H1 (cell line): ENCODE measurements around the gene RBM19. TPM values are rescaled to one million over a fixed set of nuclear protein-coding genes. Genes with fewer than 3 reads are reported as not detected.

Experiments used
- CTCF ChIA-PET: fragments of 300-600 bp; sonication (Branson Sonifier 250); formaldehyde crosslinking; loops from one replicate; lab custom pipeline; 2021; ENCODE audit not compliant: partially characterized antibody; lab: Charles Lee
- POLR2A ChIA-PET: fragments of 300-600 bp; sonication (Branson Sonifier 250); formaldehyde crosslinking; loops from one replicate; lab custom pipeline; 2021; ENCODE audit warnings: inconsistent platforms; ENCODE audit not compliant: partially characterized antibody; lab: Charles Lee
- DNase-seq, 2 experiments: peaks; one replicate each; pipeline versions ENCODE4 v3.0.0 to v3.0.0-alpha.2; 2010 to 2022; ENCODE audit warnings: low spot score in 2 of 2, low read depth in 1 of 2, mixed read lengths in 1 of 2
- FAIRE-seq: peaks from 2 replicates; lab custom pipeline; 2011; peaks lifted over from hg19 to GRCh38; lab: Jason Lieb, UNC
- H2AFZ ChIP-seq: 2 replicates; pipeline ENCODE4 v1.8.1; 2012; ENCODE audit warnings: low read length, inconsistent platforms
- H2AK5ac ChIP-seq: 2 replicates; pipeline ENCODE4 v1.6.1; 2013; ENCODE audit warnings: low read depth, low read length
- H2BK120ac ChIP-seq: replicated peaks from 2 replicates; pipeline ENCODE3; 2013; ENCODE audit warnings: low read depth, low read length, inconsistent platforms
- H2BK12ac ChIP-seq: 2 replicates; pipeline ENCODE4 v1.6.1; 2013; ENCODE audit warnings: low read depth, low read length
- H2BK15ac ChIP-seq: 2 replicates; pipeline ENCODE4 v1.6.1; 2013; ENCODE audit warnings: low read length
- H2BK20ac ChIP-seq: 2 replicates; pipeline ENCODE4 v1.6.1; 2013; ENCODE audit warnings: low read length
- H2BK5ac ChIP-seq: 2 replicates; pipeline ENCODE4 v1.6.1; 2013; ENCODE audit warnings: low read depth, low read length
- H3K14ac ChIP-seq: 2 replicates; pipeline ENCODE4 v1.6.1; 2013; ENCODE audit warnings: inconsistent platforms; ENCODE audit not compliant: insufficient read length
- H3K18ac ChIP-seq: 2 replicates; pipeline ENCODE4 v1.6.1; 2013; ENCODE audit warnings: low read length; ENCODE audit errors: extremely low read depth
- H3K23ac ChIP-seq: 2 replicates; pipeline ENCODE4 v1.6.1; 2013; ENCODE audit warnings: inconsistent platforms; ENCODE audit not compliant: insufficient read length
- H3K23me2 ChIP-seq: 2 replicates; pipeline ENCODE4 v1.6.1; 2013; ENCODE audit warnings: low read depth, low read length
- H3K27ac ChIP-seq: 2 replicates; pipeline ENCODE4 v1.6.1; 2011; ENCODE audit warnings: low read depth, low read length, inconsistent platforms
- H3K27me3 ChIP-seq, 4 experiments: replicated peaks in 1 of 4; 1 replicate in 1 of 4; 2 replicates in 3 of 4; pipeline versions ENCODE4 v1.6.1 to v1.8.1; 2011 to 2013; ENCODE audit warnings: low read length in 3 of 4, mild to moderate bottlenecking in 3 of 4, inconsistent platforms in 2 of 4, mixed read lengths in 2 of 4, moderate library complexity in 1 of 4; ENCODE audit not compliant: control insufficient read depth in 3 of 4, insufficient read depth in 3 of 4; ENCODE audit errors: extremely low read depth in 1 of 4
- H3K36me3 ChIP-seq, 4 experiments: 2 replicates each; pipeline versions ENCODE4 v1.6.1 to v1.8.1; 2011 to 2013; ENCODE audit warnings: mild to moderate bottlenecking in 4 of 4, low read length in 3 of 4, moderate library complexity in 2 of 4, control low read depth in 1 of 4, inconsistent platforms in 1 of 4; ENCODE audit not compliant: insufficient read depth in 4 of 4, control insufficient read depth in 2 of 4
- H3K4ac ChIP-seq: replicated peaks from 2 replicates; pipeline ENCODE3; 2013; ENCODE audit warnings: low read length, low read depth, mixed read lengths, inconsistent platforms; ENCODE audit not compliant: insufficient read length
- H3K4me1 ChIP-seq, 4 experiments: replicated peaks in 1 of 4; 1 replicate in 1 of 4; 2 replicates in 3 of 4; pipeline versions ENCODE4 v1.6.1 to v1.8.1; 2011 to 2013; ENCODE audit warnings: low read length in 3 of 4, inconsistent platforms in 2 of 4, mixed read lengths in 1 of 4; ENCODE audit not compliant: insufficient read depth in 4 of 4, control insufficient read depth in 3 of 4
- H3K4me2 ChIP-seq, 2 experiments: 2 replicates each; pipeline versions ENCODE4 v1.6.1 to v1.8.1; 2011 to 2013; ENCODE audit warnings: low read depth in 2 of 2, low read length in 2 of 2, control low read depth in 1 of 2, inconsistent platforms in 1 of 2, mild to moderate bottlenecking in 1 of 2; ENCODE audit not compliant: insufficient read depth in 1 of 2
- H3K4me3 ChIP-seq, 4 experiments: fragments of 200-600, 300-600 bp in 1 of 4; sonication (generic), shearing (Covaris generic), sonication (Bioruptor Twin) in 1 of 4; 2 replicates each; pipeline versions ENCODE4 v1.5.1 to v1.8.1; 2011 to 2016; ENCODE audit warnings: low read length in 4 of 4, low read depth in 3 of 4, control low read depth in 2 of 4, inconsistent platforms in 2 of 4, mild to moderate bottlenecking in 2 of 4, mixed read lengths in 1 of 4, moderate library complexity in 1 of 4; ENCODE audit not compliant: insufficient read depth in 2 of 4; ENCODE audit errors: extremely low read depth in 1 of 4
- H3K56ac ChIP-seq: replicated peaks from 2 replicates; pipeline ENCODE3; 2013; ENCODE audit warnings: low read depth, mild to moderate bottlenecking, mixed read lengths, low read length, inconsistent platforms; ENCODE audit not compliant: insufficient read length
- H3K79me1 ChIP-seq: 2 replicates; pipeline ENCODE4 v1.6.1; 2013; ENCODE audit warnings: low read depth, low read length, control low read depth
- H3K79me2 ChIP-seq, 2 experiments: 2 replicates each; pipeline versions ENCODE4 v1.6.1 to v1.8.1; 2012 to 2013; ENCODE audit warnings: low read length in 2 of 2, mild to moderate bottlenecking in 2 of 2, inconsistent platforms in 1 of 2; ENCODE audit not compliant: insufficient read depth in 2 of 2, control insufficient read depth in 1 of 2
- H3K9ac ChIP-seq, 4 experiments: replicated peaks in 1 of 4; 1 replicate in 1 of 4; 2 replicates in 3 of 4; pipeline versions ENCODE4 v1.6.1 to v1.8.1; 2011 to 2013; ENCODE audit warnings: low read depth in 3 of 4, low read length in 3 of 4, control low read depth in 2 of 4, mild to moderate bottlenecking in 2 of 4, moderate library complexity in 2 of 4, inconsistent platforms in 1 of 4; ENCODE audit errors: extremely low read depth in 1 of 4
- H3K9me3 ChIP-seq, 2 experiments: 2 replicates each; pipeline versions ENCODE4 v1.6.1 to v1.8.1; 2012 to 2013; ENCODE audit warnings: mild to moderate bottlenecking in 2 of 2, moderate library complexity in 2 of 2, control low read depth in 1 of 2, inconsistent platforms in 1 of 2, low read depth in 1 of 2, low read length in 1 of 2, mixed read lengths in 1 of 2; ENCODE audit not compliant: insufficient read depth in 2 of 2
- H4K20me1 ChIP-seq, 2 experiments: replicated peaks in 1 of 2; 2 replicates each; pipeline versions ENCODE3 to v1.8.1; 2011 to 2013; ENCODE audit warnings: inconsistent platforms in 2 of 2, low read length in 2 of 2, mild to moderate bottlenecking in 1 of 2; ENCODE audit not compliant: insufficient read depth in 2 of 2, control insufficient read depth in 1 of 2
- H4K5ac ChIP-seq: 2 replicates; pipeline ENCODE4 v1.6.1; 2013; ENCODE audit warnings: low read length, low read depth, mixed read lengths, inconsistent platforms; ENCODE audit not compliant: insufficient read length
- H4K8ac ChIP-seq: 2 replicates; pipeline ENCODE4 v1.8.0; 2013; ENCODE audit warnings: mild to moderate bottlenecking, moderate library complexity, low read length, inconsistent platforms; ENCODE audit not compliant: insufficient read depth; ENCODE audit errors: extremely low read depth
- H4K91ac ChIP-seq: replicated peaks from 2 replicates; pipeline ENCODE3; 2013; ENCODE audit warnings: low read length, mixed read lengths, inconsistent platforms; ENCODE audit not compliant: insufficient read length
- KDM1A ChIP-seq: fragments of 200-600, 300-600 bp; sonication (generic); IDR thresholded peaks from 2 replicates; pipeline ENCODE4 v1.7.1; 2016; ENCODE audit warnings: mild to moderate bottlenecking, low read length, borderline replicate concordance
- TAF7 ChIP-seq: optimal IDR thresholded peaks from 2 replicates; pipeline ENCODE3; 2011; ENCODE audit warnings: low read depth, mild to moderate bottlenecking, inconsistent platforms, low read length, moderate library complexity, borderline replicate concordance
- WGBS, 2 experiments: shearing (Covaris generic) in 1 of 2; methylation state at CpG; one replicate each; pipeline versions ENCODE4 v1.1.6 to v1.1.7; 2013 to 2015; ENCODE audit warnings: low lambda C conversion rate in 2 of 2, mixed read lengths in 2 of 2, inconsistent platforms in 1 of 2, low coverage in 1 of 2, missing lambda C conversion rate in 1 of 2; ENCODE audit not compliant: insufficient replicate concordance in 2 of 2, insufficient coverage in 1 of 2, insufficient read length in 1 of 2; ENCODE audit errors: extremely low coverage in 1 of 2, missing lambda C conversion rate in 1 of 2; 5-methylcytosine and 5-hydroxymethylcytosine counted together
- polyA plus RNA-seq, 7 experiments: library from polyadenylated mRNA; depleted of rRNA in 3 of 7; stranded (reverse) in 5 of 7; unstranded in 2 of 7; fragments of >200 nt in 5 of 7; fragments of 200-250 nt in 2 of 7; gene quantifications; 1 replicate in 5 of 7; 2 replicates in 1 of 7; 4 replicates in 1 of 7; pipeline versions ENCODE4 v1.2.1 to v1.2.3, GENCODE V29; 2011 to 2013; ENCODE audit warnings: missing spikeins in 2 of 7, mixed read lengths in 2 of 7
- total RNA-seq: library from RNA; stranded (reverse); fragmentation: NEBNext Ultra II Directional; extraction: Animal tissue kit (Norgen Biotek cat#: 25700); gene quantifications from 2 replicates; pipeline ENCODE4 v1.2.1, GENCODE V29; 2021

The RBM19 gene
- total and polyA plus RNA-seq, 2 of the 8 experiments (the other 6 are each of a cell fraction or from before 2014, with no cell fraction given) = 23.4 to 61.9 TPM

DNA sequence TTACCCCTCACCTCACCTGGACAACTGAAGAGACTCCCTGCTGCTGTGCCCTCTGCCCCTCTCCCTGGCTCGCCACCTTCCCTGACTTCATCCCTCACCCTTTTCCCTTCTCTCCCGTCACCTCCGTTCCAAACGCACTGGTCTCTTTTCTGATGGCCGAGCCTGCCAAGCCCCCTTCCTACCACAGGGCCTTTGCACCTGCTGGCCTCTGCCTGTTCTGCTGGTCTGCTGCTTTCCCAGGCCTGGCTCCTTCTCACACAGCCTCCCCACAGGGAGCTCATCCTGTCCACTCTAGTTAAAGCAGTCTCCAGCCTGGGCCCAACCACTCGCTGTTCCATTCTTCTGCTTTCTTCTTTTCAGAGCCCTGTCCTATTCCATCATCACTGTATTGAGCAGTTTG lies 34.6 kb downstream of the RBM19 start:
- Histone ChIP-seq H3K56ac (no peak overlapping the region), H3K27me3 (no peaks in the 10 kb centered on the region), H2AFZ (no peak overlapping the region), H2BK12ac (no peak overlapping the region), H3K36me3 (peaks cover 4 to 25% (median 9%) of the 10 kb centered on the region in 4 experiments), H3K9me3 (no peaks in the 10 kb centered on the region), H3K4me2 (no peak overlapping the region), H4K5ac (no peak overlapping the region), H3K18ac (no peak overlapping the region), H3K27ac (0 out of 2 replicates have a peak overlapping the region, but pooled peaks have one; percentile 34), H3K79me2 (no peaks in the 10 kb centered on the region), H3K4me3 (no peak overlapping the region), H2BK20ac (0 out of 2 replicates have a peak overlapping the region, but pooled peaks have one; percentile 13), H3K79me1 (no peaks in the 10 kb centered on the region; the same call in 1 of the 2 replicates), H2AK5ac (no peak overlapping the region; the same call in 1 of the 2 replicates), H4K8ac (no peak overlapping the region), H3K9ac (no peak overlapping the region), H2BK120ac (no peak overlapping the region), H3K4me1 (peaks cover 0 to 32% (median 16%) of the 10 kb centered on the region in 4 experiments; a peak in 5 of 7 replicates), H3K14ac (no peak overlapping the region), H3K23me2 (no peaks in the 10 kb centered on the region), H4K91ac (no peak overlapping the region), H3K23ac (no peak overlapping the region), H3K4ac (no peak overlapping the region), H4K20me1 (peaks cover 0 to 2% of the 10 kb centered on the region in 2 experiments), H2BK5ac (no peak overlapping the region), H2BK15ac (no peak overlapping the region)
- ChIA-PET POLR2A (interaction anchor here (1.0 kb wide), 1 partner anchor 9 kb away, joined by 3 read pairs; no protein-coding TSS in a partner anchor), CTCF (interaction anchor here (1.1 to 1.9 kb wide), 3 partner anchors 12 to 103 kb away, joined by 3 to 4 read pairs (median 3); no protein-coding TSS in a partner anchor)
- DNase-seq (no peak), FAIRE-seq (no peak)
- 93% methylated on average over 3 of the region's 6 CpGs; no CpG with 5 or more reads in 1 of the 2 experiments for WGBS, 2 experiments
- peak; percentile 91; the same call in 1 of the 2 replicates for TF ChIP-seq KDM1A
- no peak for TF ChIP-seq TAF7
